ENCODE results near the gene SCN4B. TPM values are rescaled to one million over a fixed set of nuclear protein-coding genes. Genes with fewer than 3 reads are reported as not detected.

The SCN4B gene
- total and polyA plus RNA-seq, 2 of the 4 experiments (the other 2 are of a cell fraction): 0.18 to 0.44 TPM

- no peak for TF ChIP-seq FOS (IDR thresholded peaks at IDR 0.05; ENCODE audit: low read depth, low read length)
- no peak for TF ChIP-seq POLR2A (IDR thresholded peaks at IDR 0.05; ENCODE audit: low read depth, low read length)
- TF ChIP-seq MAZ (IDR thresholded peaks at IDR 0.05; ENCODE audit: borderline replicate concordance, low read depth, low read length): no peak
Measured at GRCh38 chr11:118168751-118169150, 16.1 kb upstream of the SCN4B start (continued).

DNA sequence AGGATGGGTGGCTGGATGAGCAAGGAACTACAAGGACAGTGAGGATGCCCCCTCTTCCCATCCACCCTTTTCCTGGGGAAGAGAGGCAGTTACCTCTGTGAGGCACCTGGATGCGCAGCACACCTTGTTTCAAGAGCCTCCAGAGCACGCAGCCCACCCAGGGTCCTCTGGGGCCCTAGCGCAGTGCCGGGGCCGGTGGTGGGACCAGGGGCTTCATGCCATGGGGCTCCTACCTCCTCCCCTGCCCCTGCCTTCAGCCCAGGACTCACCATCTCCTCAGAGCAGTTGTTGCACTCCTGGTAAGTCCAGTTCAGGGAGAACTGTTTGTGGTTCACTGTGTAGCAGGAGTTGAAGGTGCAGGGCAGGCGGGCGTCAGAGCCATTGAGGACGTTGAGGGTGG lies 15.7 kb upstream of the SCN4B start:
- Histone ChIP-seq H3K9me3 (ENCODE audit: control insufficient read depth, insufficient read depth, low read length) (no peaks in the 10 kb centered on the region), H4K8ac (ENCODE audit: low read depth in 2 of 2, low read length in 2 of 2) (no peak overlapping the region), H3K18ac (ENCODE audit: low read depth, low read length) (no peak overlapping the region), H3K4me1 (ENCODE audit: control insufficient read depth, insufficient read depth, low read length) (no peaks in the 10 kb centered on the region), H4K5ac (ENCODE audit: low read depth, low read length) (no peak overlapping the region), H2AK9ac (replicated peaks; ENCODE audit: low read depth, low read length, poor library complexity) (no peak overlapping the region), H3K27ac (ENCODE audit: insufficient read depth, low read length) (no peak overlapping the region), H2AK5ac (ENCODE audit: low read depth, low read length) (no peak overlapping the region), H2BK20ac (ENCODE audit: low read depth, low read length) (no peak overlapping the region), H3K23ac (ENCODE audit: low read depth, low read length) (no peak overlapping the region), H2BK5ac (ENCODE audit: low read depth, low read length, poor library complexity, severe bottlenecking) (no peak overlapping the region), H3K4me2 (ENCODE audit: low read depth, low read length) (no peak overlapping the region), H3K4me3 (ENCODE audit: insufficient read depth, low read depth, low read length) (no peak overlapping the region), H2BK15ac (ENCODE audit: low read depth, low read length) (no peak overlapping the region), H3K27me3 (ENCODE audit: control insufficient read depth, insufficient read depth, low read length) (peaks cover 20% of the 10 kb centered on the region), H3K9ac (ENCODE audit: low read depth, low read length) (no peak overlapping the region), H4K91ac (ENCODE audit: insufficient read depth, low read depth, low read length) (no peak overlapping the region), H3K14ac (replicated peaks; ENCODE audit: low read depth, low read length) (no peak overlapping the region), H3K79me1 (ENCODE audit: low read depth in 1 of 2, low read length in 2 of 2) (no peaks in the 10 kb centered on the region), H2AFZ (replicated peaks; ENCODE audit: low read length, poor library complexity) (no peak overlapping the region), H3K4ac (ENCODE audit: low read depth, low read length) (no peak overlapping the region), H3K56ac (ENCODE audit: extremely low read depth, insufficient read depth, low read length) (no peak overlapping the region), H3K9me1 (ENCODE audit: insufficient read depth, low read length) (no peaks in the 10 kb centered on the region), H2BK120ac (ENCODE audit: low read depth, low read length) (no peak overlapping the region), H4K20me1 (ENCODE audit: insufficient read depth, low read length) (no peaks in the 10 kb centered on the region), H3K36me3 (ENCODE audit: control insufficient read depth, insufficient read depth, low read length) (no peaks in the 10 kb centered on the region)
- dilution Hi-C loops (cut with HindIII; ENCODE audit: low sequenced_read_pairs, unreplicated experiment): no loop called here
- CTCF ChIA-PET: no interaction called here
- BruUV-seq (replicated peaks): no TSS peak
- WGBS, 2 experiments (ENCODE audit: extremely low coverage in 2 of 2, insufficient read length in 1 of 2): no CpG with 5 or more reads among the region's 8 CpGs
- DNase-seq (no peak), ATAC-seq (ENCODE audit: low read depth) (no peak)
- intact Hi-C loops (cut with micrococcal nuclease): no loop called here
- in situ Hi-C loops (cut with MboI; ENCODE audit: low sequenced_read_pairs): no loop called here
- POLR2A ChIA-PET (ENCODE audit: unreplicated experiment): no interaction called here
- TF ChIP-seq FOS (IDR thresholded peaks at IDR 0.05; ENCODE audit: low read depth, low read length) (no peak), RFX5 (IDR thresholded peaks at IDR 0.05; ENCODE audit: low read depth, low read length) (no peak), NFE2L2 (IDR thresholded peaks at IDR 0.05; ENCODE audit: low read depth, low read length) (no peak), CEBPB (IDR thresholded peaks at IDR 0.05; ENCODE audit: low read depth, low read length) (no peak), CTCF (conservative IDR thresholded peaks at IDR 0.05; ENCODE audit: low read depth, low read length) (no peak), MAFK (IDR thresholded peaks at IDR 0.05; ENCODE audit: low read depth, low read length) (no peak), CHD1 (IDR thresholded peaks at IDR 0.05; ENCODE audit: low read depth, low read length) (no peak), RCOR1 (IDR thresholded peaks at IDR 0.05; ENCODE audit: insufficient replicate concordance, low read length) (no peak), MXI1 (IDR thresholded peaks at IDR 0.05; ENCODE audit: borderline replicate concordance, low read depth, low read length) (no peak), SMC3 (IDR thresholded peaks at IDR 0.05; ENCODE audit: low read depth, low read length) (no peak), MAZ (IDR thresholded peaks at IDR 0.05; ENCODE audit: borderline replicate concordance, low read depth, low read length) (no peak)
